ENCODE data around the gene CFAP73.
"Not testable (repeated sequence)": the region's sequence is repeated elsewhere in the genome, so short reads cannot be mapped to it uniquely, and the experiment has no call there.

Gene CFAP73

GRCh38 chr12:113149361-113150150 lies at the start of gene CFAP73:
TSS of gene CFAP73 (plus strand) at chr12:113149724. CDS start at chr12:113149858, 134 bp downstream.
- no peak for DNase-seq (ENCODE audit: low read depth in 1 of 2, low spot score in 1 of 2)

DNA sequence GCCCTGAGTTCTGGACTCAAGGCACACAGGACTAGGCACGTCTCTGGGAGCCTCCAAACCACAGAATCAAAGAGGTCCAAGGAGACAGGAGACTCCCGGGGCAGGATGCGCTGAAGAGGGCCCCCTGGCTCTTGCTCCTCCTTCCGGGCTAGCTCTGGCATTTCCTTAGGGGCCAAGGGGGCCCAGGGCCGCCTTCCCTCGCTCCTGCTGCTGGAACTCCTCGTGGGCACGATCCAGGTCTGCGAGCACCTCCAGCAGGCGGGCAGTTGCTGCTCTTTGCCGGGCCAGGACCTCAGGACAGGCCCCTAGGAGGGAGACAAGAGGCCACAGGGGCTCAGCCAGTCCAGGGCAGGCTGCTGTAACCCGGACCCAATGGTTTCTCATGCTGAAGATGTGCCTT lies 49.8 kb upstream of the CFAP73 start:
- DNase-seq (ENCODE audit: low read depth in 1 of 2, low spot score in 1 of 2), result no peak

DNA sequence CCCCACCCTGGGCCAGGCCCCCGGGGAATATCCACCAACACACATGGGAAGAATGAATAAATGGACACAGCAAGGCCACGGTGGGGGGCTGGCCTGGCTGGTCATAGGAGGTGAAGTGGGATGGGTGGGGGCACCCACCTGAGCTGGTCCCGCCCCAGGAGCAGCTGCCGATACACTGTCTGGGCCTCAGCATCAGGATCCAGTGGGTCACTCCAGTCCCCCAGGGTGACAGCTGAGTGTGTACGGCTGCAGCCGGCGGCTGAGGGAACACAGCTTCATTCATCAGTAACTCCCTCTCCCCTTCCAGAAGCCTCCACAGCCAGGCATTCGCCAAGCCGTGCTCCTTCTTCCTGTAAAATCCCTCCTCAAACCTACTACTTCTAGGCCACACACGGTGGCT lies 47.8 kb upstream of the CFAP73 start:
- no peak for DNase-seq (ENCODE audit: low read depth in 1 of 2, low spot score in 1 of 2)

GRCh38 chr12:113102811-113103210 lies 46.7 kb upstream of the CFAP73 start:
- DNase-seq (ENCODE audit: low read depth in 1 of 2, low spot score in 1 of 2), result no peak

DNA sequence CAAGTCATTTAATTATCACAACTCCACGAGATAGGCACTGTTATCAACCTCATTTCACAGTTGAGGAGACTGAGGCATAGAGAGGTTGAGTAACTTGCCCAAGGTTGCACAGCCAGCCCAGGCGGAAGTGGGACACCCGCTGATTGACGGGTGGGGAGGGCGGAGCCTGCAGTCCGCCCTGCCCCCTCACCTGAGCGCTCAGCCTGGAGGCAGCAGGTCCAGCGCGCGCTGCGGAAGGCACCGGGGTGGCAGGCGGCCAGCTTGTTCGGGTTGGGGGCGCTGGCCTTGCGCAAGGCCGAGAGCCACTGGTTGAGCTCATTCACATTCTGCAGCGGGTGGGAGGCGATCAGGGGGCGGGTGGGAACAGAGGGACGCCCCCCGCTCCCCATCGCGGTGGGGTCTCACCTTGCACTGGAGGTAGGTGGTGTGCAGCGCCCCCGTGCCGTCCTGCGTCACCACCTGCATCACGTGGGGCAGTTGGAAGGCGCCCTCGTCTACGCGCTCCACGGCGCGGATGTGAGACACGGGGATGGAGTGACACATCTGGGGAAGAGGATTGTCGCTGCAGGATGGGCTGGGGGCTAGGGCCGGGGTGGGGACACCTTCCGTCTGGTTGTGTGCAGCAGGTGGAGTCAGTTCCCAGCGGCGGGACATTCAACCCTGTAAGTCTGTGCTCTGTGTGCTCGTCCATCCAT lies 45.6 kb upstream of the CFAP73 start:
- peak; percentile 40 to 46 for DNase-seq (ENCODE audit: low read depth in 1 of 2, low spot score in 1 of 2)

DNA sequence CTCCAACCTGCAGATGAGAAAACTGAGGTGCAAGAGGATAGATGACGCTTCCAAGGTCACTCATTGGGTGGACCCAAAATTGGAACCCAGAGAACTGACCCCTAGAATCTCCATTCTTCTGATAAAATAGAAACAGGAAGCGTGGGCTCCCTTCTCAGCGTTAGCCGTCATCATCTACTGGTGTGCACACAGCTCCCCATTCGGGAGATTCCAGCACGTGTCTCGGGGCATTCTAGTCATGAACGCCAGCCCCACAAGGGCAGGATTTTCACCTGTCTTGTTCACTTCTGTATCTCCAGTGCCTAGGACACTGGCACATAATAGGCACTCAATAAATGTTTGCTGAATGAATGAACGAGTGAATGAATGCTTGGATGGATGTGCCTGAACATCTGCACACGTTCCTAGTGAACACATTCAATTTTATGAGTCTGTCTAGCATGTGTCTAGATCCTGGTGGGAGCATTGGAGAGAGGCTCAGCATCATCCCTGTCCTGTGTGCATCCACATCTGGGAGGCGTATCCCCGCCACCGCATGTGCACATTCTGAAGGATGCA lies 44.5 kb upstream of the CFAP73 start:
- no peak for DNase-seq (ENCODE audit: low read depth in 1 of 2, low spot score in 1 of 2)

DNA sequence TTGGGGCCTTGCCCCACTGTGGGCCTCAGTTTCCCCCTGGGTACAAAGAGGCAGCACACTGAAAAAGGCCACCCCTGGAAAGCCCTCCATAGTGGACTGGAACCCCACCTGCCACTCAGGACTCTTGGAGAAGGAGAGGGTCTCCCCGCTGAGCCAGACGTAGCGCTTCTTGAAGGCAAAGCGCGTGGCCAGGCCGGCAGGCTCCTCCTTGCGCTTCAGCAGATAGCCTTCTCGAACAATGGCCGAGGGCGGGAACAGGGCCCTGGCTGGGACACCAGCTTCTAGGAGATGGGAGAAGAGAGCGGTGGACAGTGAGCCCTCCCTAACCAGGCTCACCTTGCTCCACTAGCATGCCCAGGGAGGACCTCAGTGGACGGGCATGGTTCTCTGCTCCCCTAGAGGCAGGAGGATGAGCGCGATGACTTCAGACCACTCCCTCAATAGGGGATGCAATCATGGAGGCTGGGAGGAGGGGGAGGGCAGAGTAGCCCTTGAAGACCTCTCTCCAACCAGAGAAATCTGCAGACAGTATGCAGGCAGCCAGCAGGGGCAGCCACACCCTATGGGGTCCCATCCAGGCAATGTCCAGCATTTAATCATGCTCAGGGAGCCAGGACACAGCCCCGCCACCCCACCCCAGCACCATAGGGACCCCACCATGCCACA lies 43.8 kb upstream of the CFAP73 start:
- no peak for DNase-seq (ENCODE audit: low read depth in 1 of 2, low spot score in 1 of 2)

GRCh38 chr12:113106361-113106760 lies 43.2 kb upstream of the CFAP73 start:
- DNase-seq (ENCODE audit: low read depth in 1 of 2, low spot score in 1 of 2), result no peak

- no peak for DNase-seq (ENCODE audit: low read depth in 1 of 2, low spot score in 1 of 2)
Measured at GRCh38 chr12:113108308-113108707, 41.2 kb upstream of the CFAP73 start.

DNA sequence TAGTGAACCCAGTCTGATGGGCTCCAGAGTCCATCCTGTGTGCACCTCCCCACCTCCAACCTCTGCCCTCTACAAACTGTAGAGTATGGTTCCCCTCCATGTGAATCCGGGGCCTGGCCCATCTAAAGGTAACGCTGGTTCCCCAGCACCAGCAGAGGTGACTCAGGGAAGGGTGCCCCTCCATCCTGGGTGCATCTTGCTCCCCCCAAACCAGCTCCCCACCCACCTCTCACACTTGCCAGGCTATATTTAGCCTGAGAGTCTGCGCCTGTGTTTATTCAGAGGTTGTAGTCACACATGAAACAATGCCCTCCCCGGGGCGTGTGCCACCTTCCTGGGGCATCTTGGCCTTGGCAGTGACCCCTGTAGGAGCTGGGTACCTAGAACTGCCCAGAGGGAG lies 40.2 kb upstream of the CFAP73 start:
- no peak for DNase-seq (ENCODE audit: low read depth in 1 of 2, low spot score in 1 of 2)

GRCh38 chr12:113109872-113110599 lies 39.5 kb upstream of the CFAP73 start:
- DNase-seq (ENCODE audit: low read depth in 1 of 2, low spot score in 1 of 2), result no peak

- no peak for DNase-seq (ENCODE audit: low read depth in 1 of 2, low spot score in 1 of 2)
Measured at GRCh38 chr12:113111247-113111646, 38.3 kb upstream of the CFAP73 start.

DNA sequence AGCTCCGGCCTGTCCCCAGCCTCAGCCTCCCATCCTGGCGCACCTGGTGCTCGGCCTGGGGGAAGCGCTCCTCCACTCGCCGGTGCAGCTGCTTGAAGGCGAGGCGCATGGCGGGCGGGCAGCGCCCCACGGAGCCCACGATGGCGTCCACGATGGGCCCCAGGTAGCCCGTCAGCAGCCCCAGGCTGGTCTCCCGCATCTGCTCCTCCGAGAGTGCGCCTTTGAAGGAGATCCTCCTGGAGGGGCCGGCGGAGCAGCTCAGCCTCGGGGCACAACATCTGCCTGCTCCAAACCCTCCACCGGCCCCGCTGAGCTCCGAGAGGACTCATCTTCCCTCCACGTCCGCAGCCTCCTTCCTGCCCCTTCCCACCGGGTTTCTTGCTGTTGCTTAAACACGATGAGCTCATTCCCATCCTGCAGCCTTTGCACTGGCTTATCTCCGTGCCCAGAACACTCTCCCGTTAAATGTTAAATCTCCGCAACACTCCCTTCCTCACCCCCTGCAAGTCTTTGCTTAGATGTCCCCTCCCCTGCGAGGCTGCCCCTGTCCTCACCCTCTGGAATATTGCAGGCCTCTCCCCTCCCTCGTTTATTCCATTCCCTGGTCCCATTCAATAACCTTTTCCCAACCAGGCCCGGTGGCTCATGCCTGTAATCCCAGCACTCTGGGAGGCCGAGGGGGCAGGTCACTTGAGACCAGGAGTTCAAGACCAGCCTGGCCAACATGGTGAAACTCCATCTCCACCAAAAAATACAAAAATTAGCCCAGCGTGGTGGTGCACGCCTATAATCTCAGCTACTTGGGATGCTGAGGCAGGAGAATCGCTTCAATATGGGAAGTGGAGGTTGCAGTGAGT lies 37.3 kb upstream of the CFAP73 start:
- no peak for DNase-seq (ENCODE audit: low read depth in 1 of 2, low spot score in 1 of 2)

- DNase-seq (ENCODE audit: low read depth in 1 of 2, low spot score in 1 of 2), result no peak
Measured at GRCh38 chr12:113113397-113113796, 36.1 kb upstream of the CFAP73 start.

DNA sequence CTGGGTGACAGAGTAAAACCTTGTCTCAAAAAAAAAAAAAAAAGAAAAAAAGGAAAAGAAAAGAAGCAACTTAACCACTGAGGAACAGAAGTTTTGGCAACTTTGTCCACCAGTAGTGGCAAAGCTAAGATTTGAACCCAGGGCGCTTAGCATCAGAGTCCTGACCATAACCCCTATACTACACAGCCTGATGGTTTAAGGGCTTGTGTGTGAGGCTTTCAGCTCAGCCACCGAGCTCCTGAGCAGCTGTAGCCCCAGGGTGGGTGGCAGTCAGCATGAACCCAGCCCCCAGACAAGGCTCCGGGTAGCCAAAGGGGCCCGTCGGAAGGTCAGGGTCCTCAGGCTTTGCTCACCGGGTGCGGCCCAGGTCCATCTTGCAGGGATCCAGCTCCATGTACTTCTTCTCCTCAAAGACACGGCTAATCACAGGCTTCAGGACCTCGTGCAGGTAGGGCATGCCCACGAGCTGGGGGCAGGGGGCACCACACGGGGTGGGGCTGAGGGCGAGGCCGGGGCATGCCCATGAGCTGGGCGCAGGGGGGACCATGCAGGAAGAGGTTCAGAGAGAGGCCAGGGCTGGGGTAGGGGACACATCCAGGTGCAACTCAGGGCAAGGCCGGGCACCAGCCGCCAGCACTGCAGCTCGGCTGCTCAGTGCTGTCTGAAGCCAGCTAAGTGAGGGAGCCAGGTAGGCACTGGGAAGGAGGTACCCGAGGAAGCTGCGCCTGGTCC lies 34.9 kb upstream of the CFAP73 start:
- no peak for DNase-seq (ENCODE audit: low read depth in 1 of 2, low spot score in 1 of 2)

DNA sequence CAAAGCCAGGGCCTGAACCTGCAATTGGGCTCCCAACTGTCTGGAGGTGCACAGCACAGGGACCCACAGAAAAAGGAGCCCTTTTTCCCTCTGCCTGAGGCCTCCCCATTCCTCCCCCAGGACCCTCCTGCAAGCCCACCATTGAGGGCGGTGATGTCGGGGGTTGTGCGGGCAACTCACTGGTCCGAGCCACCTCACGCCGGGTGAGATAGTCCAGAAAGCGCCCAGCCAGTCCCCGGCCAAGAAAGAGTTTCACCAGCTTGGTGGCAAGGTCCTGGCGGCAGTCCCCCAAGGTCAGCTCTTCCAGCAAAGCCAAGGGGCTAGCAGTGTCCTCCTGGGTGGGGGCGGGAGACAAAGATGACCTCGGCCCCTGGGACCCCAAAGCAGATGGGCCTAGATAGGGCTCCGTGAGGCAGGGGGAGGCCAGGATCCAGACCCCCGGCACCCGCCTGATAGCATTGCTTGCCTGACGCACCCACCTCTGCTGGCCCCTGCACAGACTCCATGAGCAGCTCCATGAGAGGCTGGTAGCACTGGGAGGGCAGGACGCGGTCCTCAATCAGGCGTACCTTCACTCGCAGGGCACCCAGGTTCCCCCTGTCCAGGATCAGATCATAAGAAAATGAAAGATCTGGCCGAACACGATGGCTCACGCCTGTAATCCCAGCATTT lies 33.9 kb upstream of the CFAP73 start:
- no peak for DNase-seq (ENCODE audit: low read depth in 1 of 2, low spot score in 1 of 2)

DNA sequence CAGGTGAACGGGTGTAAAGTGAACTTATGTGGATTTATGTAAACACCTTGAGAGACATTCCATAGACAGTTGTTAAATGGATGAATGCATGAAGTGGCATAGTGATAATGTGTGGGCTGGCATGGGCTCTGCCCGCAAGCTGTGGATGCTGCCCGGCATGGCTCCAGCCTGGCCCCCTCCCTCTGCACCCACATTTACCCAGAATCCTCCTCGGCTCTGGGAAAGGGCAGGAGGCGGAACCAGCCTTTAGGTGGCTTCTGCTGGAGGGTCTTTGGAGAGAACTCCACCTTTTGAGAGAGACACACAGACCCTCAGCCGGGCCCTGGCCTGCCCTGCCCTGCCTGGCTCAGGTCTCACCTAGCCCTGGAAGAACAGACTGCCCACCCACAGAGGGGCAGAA lies 32.6 kb upstream of the CFAP73 start:
- DNase-seq (ENCODE audit: low read depth in 1 of 2, low spot score in 1 of 2), result no peak

DNA sequence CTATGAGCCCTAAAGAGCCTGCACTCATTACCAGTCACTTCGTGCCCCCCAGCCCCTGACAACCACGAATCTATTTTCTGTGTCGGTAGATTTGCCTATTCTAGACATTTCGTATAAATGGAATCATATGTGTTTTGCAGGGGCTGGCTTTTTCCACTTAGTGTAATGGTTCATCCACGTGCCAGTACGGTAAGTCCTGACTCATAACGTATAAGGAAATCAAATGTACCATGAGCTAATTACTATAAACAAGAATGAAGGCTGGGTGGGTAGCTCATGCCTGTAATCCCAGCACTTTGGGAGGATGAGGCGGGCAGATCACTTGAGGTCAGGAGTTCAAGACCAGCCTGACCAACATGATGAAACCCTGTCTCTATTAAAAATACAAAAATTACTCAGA lies 31.8 kb upstream of the CFAP73 start:
- not testable (repeated sequence) for DNase-seq (ENCODE audit: low read depth in 1 of 2, low spot score in 1 of 2)

DNA sequence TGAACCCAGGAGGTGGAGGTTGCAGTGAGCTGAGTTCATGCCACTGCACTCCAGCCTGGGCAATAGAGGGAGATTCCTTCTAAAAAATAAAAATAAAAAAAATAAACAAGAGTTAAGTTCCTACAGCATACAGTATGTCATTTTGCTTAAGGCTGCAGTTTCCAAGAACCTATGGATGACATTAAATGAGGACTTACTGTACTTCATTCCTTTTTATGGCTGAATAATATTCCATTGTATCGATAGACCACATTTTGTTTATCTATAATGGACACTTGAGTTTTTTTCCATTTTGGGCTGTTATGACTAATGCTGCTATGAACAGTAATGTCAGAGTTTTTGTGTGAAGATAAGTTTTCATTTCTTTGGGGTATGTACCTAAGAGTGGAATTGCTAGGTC lies 31.4 kb upstream of the CFAP73 start:
- no peak for DNase-seq (ENCODE audit: low read depth in 1 of 2, low spot score in 1 of 2)
